ENCODE measurements around the gene PPP1R12C. TPM values are rescaled to one million over a fixed set of nuclear protein-coding genes. Genes with fewer than 3 reads are reported as not detected.
A peak's percentile ranks its signal among the peaks of the same experiment; 100 is the strongest.

The PPP1R12C gene
- total and polyA plus RNA-seq, 10 of the 15 experiments (the other 5 are each of a cell fraction or from before 2014, with no cell fraction given): 1.4 to 84.7 (median 20.5) TPM

DNA sequence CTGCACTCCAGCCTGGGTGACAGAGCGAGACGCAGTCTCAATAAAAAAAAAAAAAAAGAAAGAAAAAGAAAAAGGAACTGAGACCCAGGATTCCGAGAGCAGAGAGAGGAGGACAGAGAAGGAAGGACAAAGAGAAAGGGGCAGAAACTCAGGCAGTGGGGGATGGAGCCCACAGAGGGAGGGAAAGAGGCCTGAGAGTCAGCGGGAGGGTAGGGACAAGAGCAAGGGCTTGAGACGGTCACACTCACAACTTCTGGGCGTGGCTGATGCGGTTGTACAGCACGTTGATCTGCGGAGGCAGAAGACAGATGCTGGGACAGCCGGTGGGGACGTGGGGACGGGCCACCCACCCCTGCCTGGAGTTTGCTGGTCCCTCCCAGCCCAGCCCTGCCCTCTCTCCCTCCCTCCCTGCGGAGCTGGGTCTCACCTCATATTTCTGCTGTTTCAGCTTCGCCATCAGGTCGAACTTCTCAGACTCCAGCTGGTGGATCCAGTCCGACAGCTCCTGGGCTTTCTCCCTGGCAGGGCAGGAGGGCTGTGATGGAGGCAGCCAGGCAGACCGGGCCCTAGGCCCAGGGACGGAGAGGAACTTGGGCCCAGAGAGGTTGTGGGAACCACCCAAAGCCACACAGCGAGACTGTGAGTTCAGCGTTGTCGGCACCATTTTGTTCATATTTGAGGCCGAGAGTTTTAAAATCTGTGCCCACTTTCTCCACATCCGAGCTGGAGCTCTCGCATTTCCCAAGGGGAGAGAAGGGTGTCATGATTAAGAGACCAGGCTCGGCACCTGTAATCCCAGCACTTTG is 16.4 kb upstream of the PPP1R12C start (continued):
- TF ChIP-seq REST (IDR thresholded peaks at IDR 0.05; ENCODE audit: low read depth, low read length) (no peak), MYB (IDR thresholded peaks at IDR 0.05; ENCODE audit: borderline replicate concordance, low read depth, low read length) (no peak), NFIC (IDR thresholded peaks at IDR 0.05; ENCODE audit: low read depth, low read length) (no peak), ZNF217 (IDR thresholded peaks at IDR 0.05) (no peak), IKZF1 (conservative IDR thresholded peaks at IDR 0.05) (0 out of 2 replicates have a peak, but pooled peaks have one; percentile 8), CHD4 (IDR thresholded peaks at IDR 0.05) (no peak), ZNF207 (IDR thresholded peaks at IDR 0.05; ENCODE audit: borderline replicate concordance) (no peak), ZNF384 (IDR thresholded peaks at IDR 0.05; ENCODE audit: borderline replicate concordance, low read depth, low read length) (no peak), PML (IDR thresholded peaks at IDR 0.05; ENCODE audit: low read length) (no peak), HCFC1 (IDR thresholded peaks at IDR 0.05; ENCODE audit: low read length) (no peak), RAD51 (IDR thresholded peaks at IDR 0.05) (no peak), EP300 (IDR thresholded peaks at IDR 0.05; ENCODE audit: borderline replicate concordance in 1 of 2, control insufficient read depth in 1 of 2, low read depth in 2 of 2, low read length in 2 of 2) (no peak), NBN (IDR thresholded peaks at IDR 0.05) (0 out of 2 replicates have a peak, but pooled peaks have one; percentile 61), IKZF2 (IDR thresholded peaks at IDR 0.05) (peak; percentile 53 to 58; a peak in 2 of 4 replicates), PAX5 (IDR thresholded peaks at IDR 0.05; ENCODE audit: borderline replicate concordance, low read depth, low read length) (no peak), EED (IDR thresholded peaks at IDR 0.05; ENCODE audit: low read depth) (0 out of 2 replicates have a peak, but pooled peaks have one; percentile 13), SPI1 (IDR thresholded peaks at IDR 0.05; ENCODE audit: borderline replicate concordance, insufficient read depth, low read depth, low read length) (peak; percentile 60; the same call in 1 of the 2 replicates)
- TF ChIP-seq, protein P1, sequence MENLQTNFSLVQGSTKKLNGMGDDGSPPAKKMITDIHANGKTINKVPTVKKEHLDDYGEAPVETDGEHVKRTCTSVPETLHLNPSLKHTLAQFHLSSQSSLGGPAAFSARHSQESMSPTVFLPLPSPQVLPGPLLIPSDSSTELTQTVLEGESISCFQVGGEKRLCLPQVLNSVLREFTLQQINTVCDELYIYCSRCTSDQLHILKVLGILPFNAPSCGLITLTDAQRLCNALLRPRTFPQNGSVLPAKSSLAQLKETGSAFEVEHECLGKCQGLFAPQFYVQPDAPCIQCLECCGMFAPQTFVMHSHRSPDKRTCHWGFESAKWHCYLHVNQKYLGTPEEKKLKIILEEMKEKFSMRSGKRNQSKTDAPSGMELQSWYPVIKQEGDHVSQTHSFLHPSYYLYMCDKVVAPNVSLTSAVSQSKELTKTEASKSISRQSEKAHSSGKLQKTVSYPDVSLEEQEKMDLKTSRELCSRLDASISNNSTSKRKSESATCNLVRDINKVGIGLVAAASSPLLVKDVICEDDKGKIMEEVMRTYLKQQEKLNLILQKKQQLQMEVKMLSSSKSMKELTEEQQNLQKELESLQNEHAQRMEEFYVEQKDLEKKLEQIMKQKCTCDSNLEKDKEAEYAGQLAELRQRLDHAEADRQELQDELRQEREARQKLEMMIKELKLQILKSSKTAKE (IDR thresholded peaks at IDR 0.05; ENCODE audit: low read depth, poor library complexity, severe bottlenecking): no peak
- TF ChIP-seq, protein P2, sequence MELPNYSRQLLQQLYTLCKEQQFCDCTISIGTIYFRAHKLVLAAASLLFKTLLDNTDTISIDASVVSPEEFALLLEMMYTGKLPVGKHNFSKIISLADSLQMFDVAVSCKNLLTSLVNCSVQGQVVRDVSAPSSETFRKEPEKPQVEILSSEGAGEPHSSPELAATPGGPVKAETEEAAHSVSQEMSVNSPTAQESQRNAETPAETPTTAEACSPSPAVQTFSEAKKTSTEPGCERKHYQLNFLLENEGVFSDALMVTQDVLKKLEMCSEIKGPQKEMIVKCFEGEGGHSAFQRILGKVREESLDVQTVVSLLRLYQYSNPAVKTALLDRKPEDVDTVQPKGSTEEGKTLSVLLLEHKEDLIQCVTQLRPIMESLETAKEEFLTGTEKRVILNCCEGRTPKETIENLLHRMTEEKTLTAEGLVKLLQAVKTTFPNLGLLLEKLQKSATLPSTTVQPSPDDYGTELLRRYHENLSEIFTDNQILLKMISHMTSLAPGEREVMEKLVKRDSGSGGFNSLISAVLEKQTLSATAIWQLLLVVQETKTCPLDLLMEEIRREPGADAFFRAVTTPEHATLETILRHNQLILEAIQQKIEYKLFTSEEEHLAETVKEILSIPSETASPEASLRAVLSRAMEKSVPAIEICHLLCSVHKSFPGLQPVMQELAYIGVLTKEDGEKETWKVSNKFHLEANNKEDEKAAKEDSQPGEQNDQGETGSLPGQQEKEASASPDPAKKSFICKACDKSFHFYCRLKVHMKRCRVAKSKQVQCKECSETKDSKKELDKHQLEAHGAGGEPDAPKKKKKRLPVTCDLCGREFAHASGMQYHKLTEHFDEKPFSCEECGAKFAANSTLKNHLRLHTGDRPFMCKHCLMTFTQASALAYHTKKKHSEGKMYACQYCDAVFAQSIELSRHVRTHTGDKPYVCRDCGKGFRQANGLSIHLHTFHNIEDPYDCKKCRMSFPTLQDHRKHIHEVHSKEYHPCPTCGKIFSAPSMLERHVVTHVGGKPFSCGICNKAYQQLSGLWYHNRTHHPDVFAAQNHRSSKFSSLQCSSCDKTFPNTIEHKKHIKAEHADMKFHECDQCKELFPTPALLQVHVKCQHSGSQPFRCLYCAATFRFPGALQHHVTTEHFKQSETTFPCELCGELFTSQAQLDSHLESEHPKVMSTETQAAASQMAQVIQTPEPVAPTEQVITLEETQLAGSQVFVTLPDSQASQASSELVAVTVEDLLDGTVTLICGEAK (IDR thresholded peaks at IDR 0.05; ENCODE audit: borderline replicate concordance): peak; percentile 61
